Stimulated activated CD4-positive, alpha-beta T cell treated with anti-CD3 and anti-CD28 coated beads, Interleukin-2, amount 100 ng/mL, for 4 hours (primary cell): ENCODE data around the gene PAPPA.

Experiments
- DNase-seq: peaks from one replicate; pipeline ENCODE4 v3.0.0-alpha.2; 2020; ENCODE audit warnings: low read depth

PAPPA gene

GRCh38 chr9:116187570-116188170, 34.1 kb downstream of the PAPPA start:
- no peak for DNase-seq

- no peak for DNase-seq
These were observed 36.1 kb downstream of the PAPPA start for GRCh38 chr9:116189683-116190082.

DNA sequence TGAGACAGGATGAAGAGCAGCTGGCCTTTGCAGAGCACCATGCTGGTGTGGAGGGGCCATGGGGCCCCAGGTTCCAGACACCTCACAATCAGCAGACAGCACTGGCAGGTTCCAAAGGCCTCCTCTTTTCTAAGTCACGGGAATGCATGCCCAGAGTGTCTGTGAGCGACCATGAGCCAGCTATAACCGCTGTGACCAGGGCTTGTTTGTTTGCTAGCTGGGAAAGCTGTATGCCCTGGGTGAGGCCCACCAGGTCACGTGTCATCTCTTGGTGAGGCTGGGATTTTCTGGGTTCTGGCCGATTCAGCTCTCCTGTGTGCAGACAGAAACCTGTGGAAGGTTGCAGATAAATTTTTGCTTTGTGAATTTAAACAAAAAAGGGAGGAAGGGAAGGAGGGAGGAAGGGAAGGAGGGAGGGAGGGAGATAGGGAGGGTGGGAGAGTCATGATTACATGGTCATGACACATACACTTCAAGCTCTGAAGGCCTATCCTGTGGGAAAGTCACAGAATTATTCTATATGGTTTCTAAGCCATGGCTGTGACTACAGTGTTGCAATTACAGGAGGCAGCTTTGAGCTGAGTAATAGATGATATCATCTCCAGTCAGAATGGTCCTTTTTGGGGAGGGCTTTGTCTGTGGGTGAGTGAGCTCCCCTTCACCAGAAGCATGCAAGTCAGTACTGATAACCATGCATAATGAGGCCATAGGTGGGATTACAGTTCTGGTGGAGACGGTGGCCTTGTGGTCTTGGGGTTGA, 37.2 kb downstream of the PAPPA start:
- DNase-seq: no peak

DNA sequence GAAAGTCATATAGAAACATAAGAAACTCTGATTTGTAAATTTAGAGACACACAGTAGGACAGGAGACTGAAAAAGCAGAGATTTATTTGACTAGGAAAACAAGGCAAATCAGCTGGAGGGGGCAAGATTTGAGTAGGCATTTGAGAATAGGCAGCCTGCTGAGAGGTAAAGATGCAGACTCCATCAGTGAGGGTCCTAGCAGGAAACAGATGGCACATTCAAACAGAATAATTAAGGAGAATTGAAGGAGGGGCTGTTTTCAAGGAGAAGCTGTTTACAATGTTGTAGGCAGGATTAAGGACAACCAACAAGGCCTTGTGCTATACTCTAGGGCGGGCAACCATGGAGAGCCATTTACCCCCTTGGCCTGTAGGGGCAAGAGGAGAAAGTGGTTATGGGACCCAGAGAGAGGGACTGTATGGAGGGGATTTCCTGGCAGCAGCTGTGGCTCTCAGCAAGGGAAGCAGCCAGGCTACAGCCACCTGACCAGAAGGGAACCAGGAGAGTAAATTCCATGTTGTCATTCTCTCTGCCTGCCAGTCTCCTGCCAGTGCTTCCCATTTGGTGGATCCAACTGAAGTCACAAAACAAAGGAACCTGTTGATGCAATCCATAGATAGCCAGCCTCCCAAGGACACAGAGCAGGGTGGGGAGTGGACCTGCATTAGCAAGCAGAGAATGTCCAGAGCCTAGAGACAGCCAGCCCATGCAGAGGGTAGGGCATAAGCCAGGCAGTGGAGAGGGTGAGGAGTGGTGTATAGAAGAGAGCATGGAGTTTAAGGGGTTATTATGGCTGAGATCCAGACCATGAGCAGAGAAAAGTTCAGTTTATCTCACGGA, 38.2 kb downstream of the PAPPA start:
- no peak for DNase-seq

GRCh38 chr9:116193636-116194035, 40.0 kb downstream of the PAPPA start:
- DNase-seq: no peak

DNA sequence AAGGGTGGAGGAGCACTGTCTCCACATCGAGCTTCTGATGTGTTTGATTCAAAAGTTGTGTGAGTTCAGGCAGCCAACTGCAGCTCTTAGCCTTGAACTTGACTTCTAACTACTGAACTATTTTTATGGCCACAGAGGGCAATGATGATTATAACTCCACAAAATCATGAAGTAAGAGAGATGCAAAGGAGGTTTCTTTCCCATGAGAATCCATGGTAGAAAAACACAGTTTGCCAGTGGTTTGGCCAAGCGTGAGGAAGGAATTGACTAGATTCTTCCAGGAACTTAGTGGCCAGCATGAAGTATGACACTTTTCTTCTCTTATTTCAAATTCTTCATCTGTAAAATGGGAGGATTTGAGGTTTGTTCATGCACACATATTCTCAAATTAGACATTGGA, 43.2 kb downstream of the PAPPA start:
- DNase-seq: no peak

- DNase-seq: no peak
These were observed 44.8 kb downstream of the PAPPA start for GRCh38 chr9:116198344-116198743.

GRCh38 chr9:116202219-116202912, 48.8 kb downstream of the PAPPA start:
- DNase-seq: no peak

DNA sequence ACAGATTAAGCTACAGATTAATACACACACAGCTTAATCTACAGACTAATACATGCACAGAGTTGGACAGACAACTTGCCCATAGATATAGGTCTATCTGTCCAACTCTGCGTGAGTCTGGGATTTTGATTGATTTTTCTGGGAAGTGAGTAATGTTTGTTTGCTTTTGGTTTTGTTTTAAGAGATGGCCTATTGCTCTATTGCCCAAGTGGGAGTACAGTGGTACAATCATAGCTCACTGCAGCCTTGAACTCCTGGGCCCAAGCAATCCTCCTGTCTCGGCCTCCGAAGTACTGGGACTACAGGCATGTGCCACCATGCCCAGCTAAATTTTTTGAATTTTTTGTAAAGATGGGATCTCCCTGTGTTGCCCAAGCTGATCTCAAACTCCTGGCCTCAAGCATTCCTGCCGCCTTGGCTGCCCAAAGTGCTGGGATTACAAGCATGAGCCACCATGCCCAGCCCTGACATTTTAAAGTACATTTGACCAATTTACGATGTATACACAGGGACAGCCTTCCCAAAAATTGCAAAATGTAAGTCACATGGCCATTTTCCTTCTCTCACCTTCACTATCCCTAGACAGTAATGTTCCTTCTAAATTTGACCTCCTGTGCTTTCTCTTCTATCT, 50.8 kb downstream of the PAPPA start:
- DNase-seq: no peak

DNA sequence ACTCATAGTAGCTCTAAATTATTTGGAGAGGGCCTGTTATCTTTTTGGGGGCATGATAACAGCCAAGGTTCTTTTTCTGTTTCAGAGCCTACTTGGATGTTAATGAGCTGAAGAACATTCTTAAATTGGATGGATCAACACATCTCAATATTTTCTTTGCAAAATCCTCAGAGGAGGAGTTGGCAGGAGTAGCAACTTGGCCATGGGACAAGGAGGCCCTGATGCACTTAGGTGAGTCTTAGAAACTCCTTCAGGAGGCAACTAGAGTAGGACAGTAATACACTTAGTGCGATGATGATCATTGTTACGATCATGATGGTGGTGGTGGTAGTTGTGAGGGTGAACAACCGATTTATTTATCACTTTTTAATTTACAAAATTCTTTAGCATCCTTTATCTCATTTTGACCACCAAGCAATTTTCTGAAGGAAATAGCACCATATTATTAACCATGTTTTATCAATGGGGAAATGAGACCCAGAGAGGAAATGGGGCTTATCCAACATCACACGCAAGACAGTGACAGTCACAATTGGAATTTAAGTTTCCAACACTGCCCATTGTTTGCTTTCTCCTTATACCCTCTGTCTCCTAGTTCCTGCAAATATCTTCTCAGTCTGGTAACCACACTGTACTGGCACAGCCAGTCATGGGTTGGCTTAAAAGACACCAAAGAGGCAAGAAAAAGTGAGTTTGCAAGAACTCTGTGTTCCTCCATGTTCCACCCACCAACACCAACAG, 54.0 kb downstream of the PAPPA start:
- no peak for DNase-seq

GRCh38 chr9:116208417-116209232, 55.0 kb downstream of the PAPPA start:
- no peak for DNase-seq

GRCh38 chr9:116209414-116210116, 56.0 kb downstream of the PAPPA start:
- no peak for DNase-seq

DNA sequence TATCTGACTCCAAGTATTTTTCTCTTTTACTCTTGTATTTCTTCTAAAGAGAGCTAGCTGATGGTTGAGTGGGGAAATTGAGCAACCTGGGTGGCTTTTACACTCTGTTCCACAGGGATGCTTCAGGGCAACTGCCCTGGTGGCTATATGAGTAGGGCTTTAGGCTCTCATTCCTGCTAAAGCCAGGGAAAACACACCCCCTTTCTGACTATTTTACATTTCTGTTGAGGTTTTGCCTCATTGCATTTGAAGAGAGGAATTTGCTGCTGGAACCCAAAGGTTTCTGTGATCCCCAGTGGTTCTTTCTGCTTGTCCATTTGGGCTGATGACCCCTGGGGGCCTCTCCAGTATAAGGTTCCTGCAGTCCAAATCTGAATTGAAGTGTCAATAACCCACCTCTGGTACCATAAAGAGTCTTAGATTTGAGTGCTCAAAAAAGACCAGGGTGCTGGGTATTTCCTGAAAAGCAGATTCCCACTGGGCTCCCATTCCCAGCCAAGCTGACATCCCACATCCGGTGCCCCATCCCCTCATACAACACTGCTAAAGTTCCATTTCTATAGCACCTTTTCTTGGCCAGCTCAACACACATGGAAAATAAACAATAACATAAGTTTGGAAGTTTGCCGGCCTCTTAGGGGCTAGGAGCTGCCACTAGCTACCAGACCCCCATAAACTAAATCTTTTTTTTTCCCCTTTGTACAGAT, 59.5 kb downstream of the PAPPA start:
- DNase-seq: no peak

DNA sequence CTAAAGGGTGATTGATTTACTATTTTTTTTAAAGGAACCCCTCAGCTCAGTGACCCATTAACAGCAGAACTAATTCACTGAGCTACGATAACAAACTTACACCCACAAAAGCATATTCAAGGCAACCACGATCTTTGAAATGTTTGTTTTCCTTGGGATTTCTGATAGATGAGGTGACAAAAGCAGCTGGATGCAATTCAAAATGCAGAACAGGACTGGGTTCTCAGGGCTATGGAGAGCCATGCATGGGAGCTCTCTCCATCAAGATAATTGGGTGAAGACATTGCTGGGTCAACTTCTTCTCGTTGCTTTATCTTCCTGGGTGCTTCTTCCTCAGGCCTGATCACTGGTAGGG, 60.1 kb downstream of the PAPPA start:
- DNase-seq: no peak

GRCh38 chr9:116218399-116218798, 64.8 kb downstream of the PAPPA start:
- no peak for DNase-seq

- no peak for DNase-seq
These were observed 66.1 kb downstream of the PAPPA start for GRCh38 chr9:116219686-116220085.

DNA sequence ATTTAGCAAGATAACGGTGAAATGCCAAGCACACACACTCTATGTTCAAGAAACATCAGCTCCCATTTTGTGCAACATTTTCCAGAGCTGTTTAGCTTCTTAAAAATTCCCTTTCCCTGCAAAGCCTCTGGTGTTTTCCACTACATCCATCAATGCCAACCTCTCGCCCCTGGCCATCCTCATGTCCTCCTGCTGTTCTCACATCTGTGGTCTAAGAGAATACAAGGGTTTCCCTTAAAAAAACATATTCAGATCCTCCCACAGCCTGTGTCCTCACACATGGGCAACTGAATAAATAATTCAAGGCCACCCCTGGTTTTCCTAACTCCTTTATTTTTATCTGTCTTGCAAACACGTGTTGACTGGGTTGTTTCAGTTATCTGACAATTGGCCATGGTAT, 70.3 kb downstream of the PAPPA start:
- DNase-seq: no peak

GRCh38 chr9:116230051-116230632, 76.6 kb downstream of the PAPPA start:
- DNase-seq: no peak
